Tibial nerve (tissue), 4 donors: ENCODE data around the gene RETREG3. TPM values are rescaled to one million over a fixed set of nuclear protein-coding genes. Genes with fewer than 3 reads are reported as not detected.
"Not testable (repeated sequence)": the region's sequence is repeated elsewhere in the genome, so short reads cannot be mapped to it uniquely, and the experiment has no call there.

Experiments used
- DNase-seq, 2 donors: peaks; one replicate each; pipeline ENCODE4 v3.0.0-alpha.2; 2019; ENCODE audit warnings: low spot score in 2 of 2
- H3K27ac ChIP-seq, 4 donors: fragments of 200-600 bp; sonication (generic) in 3 of 4; one replicate each; pipeline ENCODE4 v1.5.1; 2017 to 2019; ENCODE audit warnings: mild to moderate bottlenecking in 1 of 4
- H3K27me3 ChIP-seq, 2 donors: fragments of 200-600 bp; sonication (generic) in 1 of 2; one replicate each; pipeline versions ENCODE4 v1.5.1 to v1.6.0; 2017 to 2019
- H3K36me3 ChIP-seq, 3 donors: fragments of 200-600 bp; sonication (generic); one replicate each; pipeline ENCODE4 v1.5.1; 2018 to 2019
- H3K4me1 ChIP-seq, 4 donors: fragments of 200-600 bp; sonication (generic) in 3 of 4; one replicate each; pipeline ENCODE4 v1.5.1; 2017 to 2019
- H3K4me3 ChIP-seq, 4 donors: fragments of 200-600 bp; sonication (generic) in 3 of 4; one replicate each; pipeline ENCODE4 v1.5.1; 2017 to 2019; ENCODE audit warnings: mild to moderate bottlenecking in 1 of 4, moderate library complexity in 1 of 4
- H3K9me3 ChIP-seq, 4 donors: fragments of 200-600 bp; sonication (generic) in 3 of 4; one replicate each; pipeline ENCODE4 v1.5.1; 2017 to 2019
- CTCF ChIP-seq, 5 experiments: fragments of 200-600 bp in 3 of 5; fragments of 450-650 bp in 2 of 5; sonication (generic) in 3 of 5; IDR thresholded peaks; one replicate each; pipeline ENCODE4 v1.5.1; 2016 to 2019; ENCODE audit warnings: antibody characterized with exemption in 5 of 5, mild to moderate bottlenecking in 3 of 5, moderate library complexity in 2 of 5
- EP300 ChIP-seq, 2 donors: sonication (generic); formaldehyde crosslinking; IDR thresholded peaks; one replicate each; pipeline ENCODE4 v1.6.1; 2017; ENCODE audit warnings: antibody characterized with exemption in 2 of 2, mild to moderate bottlenecking in 1 of 2
- POLR2A ChIP-seq, 2 donors: fragments of 450-650 bp; IDR thresholded peaks; one replicate each; pipeline ENCODE4 v1.6.1; 2017; ENCODE audit warnings: antibody characterized with exemption in 2 of 2, mild to moderate bottlenecking in 2 of 2, moderate library complexity in 2 of 2
- WGBS, 2 donors: methylation state at CpG; one replicate each; pipeline ENCODE4 v1.1.5; 2018; 5-methylcytosine and 5-hydroxymethylcytosine counted together
- total RNA-seq, 4 donors: library from RNA; depleted of rRNA; stranded (reverse); fragments of >200 nt; gene quantifications; one replicate each; pipeline ENCODE4 v1.1.0, GENCODE V29; 2016

The RETREG3 gene
- total RNA-seq, 4 donors from 2014 or later = 43.1 to 61.8 (median 57.7) TPM

- TF ChIP-seq CTCF (IDR thresholded peaks at IDR 0.05) (no peak), POLR2A (IDR thresholded peaks at IDR 0.05) (no peak), EP300 (IDR thresholded peaks at IDR 0.05) (no peak)
- no peaks in the 10 kb centered on the region for H3K9me3 ChIP-seq
- no peaks in the 10 kb centered on the region for H3K36me3 ChIP-seq
- H3K4me3 ChIP-seq = no peak overlapping the region
- no peaks in the 10 kb centered on the region for H3K27me3 ChIP-seq
- no peaks in the 10 kb centered on the region for H3K4me1 ChIP-seq
- 74 to 76% methylated on average over 5 of the region's 5 CpGs for WGBS, 2 donors
- no peak overlapping the region for H3K27ac ChIP-seq
- no peak for DNase-seq
Measured at GRCh38 chr17:42647778-42648177, 38.6 kb upstream of the RETREG3 start.

GRCh38 chr17:42642336-42642735 is 33.2 kb upstream of the RETREG3 start:
- no peak overlapping the region for H3K4me3 ChIP-seq
- H3K36me3 ChIP-seq = no peaks in the 10 kb centered on the region
- H3K9me3 ChIP-seq = no peaks in the 10 kb centered on the region
- no peak overlapping the region for H3K27ac ChIP-seq
- 39 to 43% methylated on average over 2 of the region's 2 CpGs for WGBS, 2 donors
- TF ChIP-seq EP300 (IDR thresholded peaks at IDR 0.05) = no peak
- no peak for DNase-seq
- H3K4me1 ChIP-seq = no peaks in the 10 kb centered on the region
- no peaks in the 10 kb centered on the region for H3K27me3 ChIP-seq

GRCh38 chr17:42640121-42640520 is 30.9 kb upstream of the RETREG3 start:
- H3K4me3 ChIP-seq = no peak overlapping the region
- WGBS, 2 donors = 86 to 88% methylated on average over 4 of the region's 4 CpGs
- DNase-seq = no peak
- no peaks in the 10 kb centered on the region for H3K9me3 ChIP-seq
- no peaks in the 10 kb centered on the region for H3K36me3 ChIP-seq
- H3K27ac ChIP-seq = no peak overlapping the region
- no peak for TF ChIP-seq CTCF (IDR thresholded peaks at IDR 0.05)
- no peak for TF ChIP-seq POLR2A (IDR thresholded peaks at IDR 0.05)
- TF ChIP-seq EP300 (IDR thresholded peaks at IDR 0.05) = no peak
- no peaks in the 10 kb centered on the region for H3K27me3 ChIP-seq
- no peaks in the 10 kb centered on the region for H3K4me1 ChIP-seq

DNA sequence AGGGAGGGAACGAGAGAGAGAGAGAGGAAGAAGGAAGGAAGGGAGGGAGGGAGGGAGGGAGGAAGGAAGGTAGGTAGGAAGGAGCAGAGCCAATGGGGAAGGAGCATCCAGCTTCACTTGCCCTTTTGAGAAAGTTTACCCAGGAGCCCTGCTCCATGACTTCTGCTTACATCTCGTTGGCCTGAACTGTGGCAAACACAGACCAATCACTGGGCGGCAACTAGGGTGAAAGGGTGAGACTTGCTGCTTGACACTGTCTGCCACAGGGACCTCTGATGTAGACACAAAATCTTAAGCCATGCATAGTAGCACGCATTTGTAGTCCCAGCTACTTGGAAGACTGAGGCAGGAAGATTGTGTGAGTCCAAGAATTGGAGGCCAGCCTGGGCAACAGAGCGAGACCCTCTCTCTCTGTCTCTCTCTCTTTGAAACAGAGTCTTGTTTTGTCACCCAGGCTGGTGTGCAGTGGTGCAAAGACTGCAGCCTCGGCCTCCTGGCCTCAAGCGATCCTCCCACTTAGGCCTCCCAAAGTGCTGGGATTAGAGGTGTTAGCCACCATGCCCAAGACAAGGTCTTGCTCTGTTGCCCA is 30.4 kb upstream of the RETREG3 start:
- no peaks in the 10 kb centered on the region for H3K9me3 ChIP-seq
- DNase-seq = no peak
- no peaks in the 10 kb centered on the region for H3K36me3 ChIP-seq
- H3K4me1 ChIP-seq = no peaks in the 10 kb centered on the region
- WGBS, 2 donors = 62 to 76% methylated on average over 5 to 6 of the region's 7 CpGs
- no peak for TF ChIP-seq EP300 (IDR thresholded peaks at IDR 0.05)
- H3K4me3 ChIP-seq = no peak overlapping the region
- H3K27me3 ChIP-seq = no peaks in the 10 kb centered on the region
- no peak overlapping the region for H3K27ac ChIP-seq

DNA sequence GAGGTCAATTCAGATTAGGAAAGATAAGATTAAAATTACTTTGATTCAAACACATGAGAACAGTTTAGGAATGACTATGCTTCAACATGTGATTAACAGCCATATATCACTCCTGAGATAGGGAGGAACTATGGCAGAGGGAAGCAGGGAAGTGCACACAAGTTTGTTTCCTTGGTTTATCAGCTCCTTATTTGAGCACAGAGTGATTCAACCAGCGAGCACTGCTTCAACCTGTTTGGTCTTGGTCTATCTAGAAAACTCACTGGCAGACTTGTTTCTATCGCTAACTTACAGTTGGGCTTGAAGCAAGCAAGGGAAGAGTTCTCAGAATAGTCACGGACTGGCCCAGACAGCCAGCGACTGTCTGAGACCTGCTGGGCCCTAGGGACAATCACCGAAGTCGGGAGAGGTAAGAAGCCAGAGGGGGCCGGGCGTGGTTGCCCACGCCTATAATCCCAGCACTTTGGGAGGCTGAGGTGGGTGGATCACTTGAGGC is 23.8 kb upstream of the RETREG3 start:
- no peaks in the 10 kb centered on the region for H3K36me3 ChIP-seq
- WGBS, 2 donors = 79 to 81% methylated on average over 9 of the region's 9 CpGs
- H3K27me3 ChIP-seq = no peaks in the 10 kb centered on the region
- no peak overlapping the region for H3K4me3 ChIP-seq
- no peaks in the 10 kb centered on the region for H3K9me3 ChIP-seq
- H3K27ac ChIP-seq = no peak overlapping the region
- no peaks in the 10 kb centered on the region for H3K4me1 ChIP-seq
- TF ChIP-seq CTCF (IDR thresholded peaks at IDR 0.05) (no peak), EP300 (IDR thresholded peaks at IDR 0.05) (no peak), POLR2A (IDR thresholded peaks at IDR 0.05) (no peak)
- no peak for DNase-seq

GRCh38 chr17:42629411-42630009 is 20.3 kb upstream of the RETREG3 start:
- 78 to 83% methylated on average over 3 of the region's 3 CpGs for WGBS, 2 donors
- H3K9me3 ChIP-seq = no peaks in the 10 kb centered on the region
- H3K27ac ChIP-seq = no peak overlapping the region
- no peaks in the 10 kb centered on the region for H3K36me3 ChIP-seq
- no peaks in the 10 kb centered on the region for H3K27me3 ChIP-seq
- no peak for TF ChIP-seq EP300 (IDR thresholded peaks at IDR 0.05)
- no peak for DNase-seq
- H3K4me3 ChIP-seq = no peak overlapping the region
- no peaks in the 10 kb centered on the region for H3K4me1 ChIP-seq

- not testable (repeated sequence) for DNase-seq, H3K4me1 ChIP-seq, H3K9me3 ChIP-seq, H3K4me3 ChIP-seq, H3K27me3 ChIP-seq, H3K27ac ChIP-seq, H3K36me3 ChIP-seq
- 84 to 91% methylated on average over 6 of the region's 6 CpGs for WGBS, 2 donors
Measured at GRCh38 chr17:42627032-42627764, 18.0 kb upstream of the RETREG3 start.
